Fibroblast of peridontal ligament (primary cell): ENCODE data around the gene MRPL33.
"Not testable (repeated sequence)": the region's sequence is repeated elsewhere in the genome, so short reads cannot be mapped to it uniquely, and the experiment has no call there.

Source experiments
- DNase-seq: peaks from one replicate; pipeline ENCODE4 v3.0.0-alpha.2; 2010; ENCODE audit errors: extremely low read depth

The MRPL33 gene

DNA sequence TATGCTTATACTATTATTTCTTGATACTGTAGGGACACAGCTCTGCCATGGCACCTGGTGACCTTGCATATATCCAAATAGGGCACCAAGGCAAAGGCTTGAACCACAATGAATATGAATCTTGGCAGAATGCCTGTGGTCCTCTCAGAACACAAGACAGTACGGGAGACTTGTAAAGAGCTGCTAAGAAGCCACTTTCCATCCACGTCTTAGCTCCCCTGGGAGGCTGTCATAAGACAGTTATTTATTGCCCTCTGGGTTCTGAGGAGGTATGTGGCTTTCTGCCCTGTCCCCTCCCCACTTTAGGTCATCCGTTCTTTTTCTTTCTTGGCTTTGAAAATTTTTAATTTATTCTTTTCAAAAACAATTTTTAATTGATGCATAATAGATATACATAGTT, 29.8 kb upstream of the MRPL33 start:
- no peak for DNase-seq

DNA sequence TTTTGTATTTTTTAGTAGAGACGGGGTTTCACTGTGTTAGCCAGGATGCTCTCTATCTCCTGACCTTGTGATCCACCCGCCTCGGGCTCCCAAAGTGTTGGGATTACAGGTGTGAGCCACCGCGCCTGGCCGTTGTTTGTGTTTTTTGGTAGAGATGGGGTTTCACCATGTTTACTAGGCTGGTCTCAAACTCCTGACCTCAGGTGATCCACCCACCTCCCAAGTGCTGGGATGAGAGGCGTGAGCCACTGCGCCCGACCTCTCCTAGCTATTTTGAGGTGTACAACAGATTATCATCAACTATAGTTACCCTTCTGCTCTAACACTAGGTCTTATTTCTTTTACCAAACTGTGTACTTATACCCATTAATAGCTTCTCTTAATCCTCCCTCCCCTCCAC, 28.9 kb upstream of the MRPL33 start:
- no peak for DNase-seq

DNA sequence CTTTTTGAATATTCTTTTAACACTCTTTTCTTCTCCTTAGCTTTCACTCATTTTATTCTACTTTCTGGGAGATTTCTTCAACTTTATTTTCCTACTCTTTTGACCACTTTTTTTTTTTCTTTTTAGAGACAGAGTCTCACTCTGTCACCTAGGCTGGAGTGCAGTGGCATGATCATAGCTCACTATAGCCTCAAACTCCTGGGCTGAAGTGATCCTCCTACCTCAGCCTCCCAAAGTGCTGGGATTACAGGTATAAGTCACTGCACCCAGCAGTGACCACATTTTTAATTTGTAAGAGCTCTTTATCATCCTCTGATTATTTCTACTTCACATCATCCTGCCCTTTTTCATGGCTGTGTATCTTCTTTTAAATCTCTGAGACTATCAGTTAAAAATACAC, 26.0 kb upstream of the MRPL33 start:
- DNase-seq, result not testable (repeated sequence)

DNA sequence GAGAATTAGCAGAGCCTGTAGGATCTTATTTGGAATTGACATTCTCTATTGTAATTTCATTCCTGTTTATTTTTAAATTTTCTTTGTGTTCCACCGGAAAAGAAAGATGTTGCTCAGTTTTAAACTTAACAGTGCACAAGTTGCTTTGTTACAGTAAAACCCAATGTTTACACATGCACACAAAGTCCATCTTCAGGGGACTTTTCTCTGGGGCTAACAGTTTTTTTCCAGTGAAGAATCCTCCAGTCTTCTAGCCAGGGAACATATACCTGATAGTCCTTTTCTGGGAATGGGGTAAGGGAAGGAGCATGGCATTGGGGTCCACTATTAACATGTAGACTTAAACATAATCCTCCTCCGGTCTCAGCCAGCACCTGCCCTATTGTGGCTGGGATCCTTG, 25.2 kb upstream of the MRPL33 start:
- DNase-seq, result no peak

DNA sequence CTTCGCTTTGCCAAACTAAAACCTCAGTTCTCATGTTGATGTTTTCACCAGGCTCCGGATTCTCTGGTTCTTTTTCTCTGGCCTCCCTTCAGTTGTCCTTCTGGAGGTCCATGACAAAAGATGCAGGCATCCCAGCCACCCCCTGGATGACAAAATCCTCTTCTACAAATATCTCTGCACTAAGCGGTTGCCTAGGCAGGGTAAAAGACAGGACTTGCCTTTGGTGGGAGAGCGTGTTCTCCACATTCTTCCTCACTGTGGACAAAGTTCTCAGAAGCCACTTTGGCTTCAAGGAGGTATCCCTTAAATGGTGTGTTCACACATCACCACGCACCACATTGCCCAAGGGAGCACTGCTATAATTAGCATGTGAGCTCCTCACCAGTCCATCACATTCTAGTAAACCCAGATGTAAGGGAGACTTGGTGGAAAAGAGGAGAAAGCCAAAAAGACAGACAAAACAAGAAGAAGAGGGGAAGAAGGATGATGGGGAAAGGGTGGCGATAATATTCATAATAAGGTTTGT, 23.6 kb upstream of the MRPL33 start:
- DNase-seq, result no peak

DNA sequence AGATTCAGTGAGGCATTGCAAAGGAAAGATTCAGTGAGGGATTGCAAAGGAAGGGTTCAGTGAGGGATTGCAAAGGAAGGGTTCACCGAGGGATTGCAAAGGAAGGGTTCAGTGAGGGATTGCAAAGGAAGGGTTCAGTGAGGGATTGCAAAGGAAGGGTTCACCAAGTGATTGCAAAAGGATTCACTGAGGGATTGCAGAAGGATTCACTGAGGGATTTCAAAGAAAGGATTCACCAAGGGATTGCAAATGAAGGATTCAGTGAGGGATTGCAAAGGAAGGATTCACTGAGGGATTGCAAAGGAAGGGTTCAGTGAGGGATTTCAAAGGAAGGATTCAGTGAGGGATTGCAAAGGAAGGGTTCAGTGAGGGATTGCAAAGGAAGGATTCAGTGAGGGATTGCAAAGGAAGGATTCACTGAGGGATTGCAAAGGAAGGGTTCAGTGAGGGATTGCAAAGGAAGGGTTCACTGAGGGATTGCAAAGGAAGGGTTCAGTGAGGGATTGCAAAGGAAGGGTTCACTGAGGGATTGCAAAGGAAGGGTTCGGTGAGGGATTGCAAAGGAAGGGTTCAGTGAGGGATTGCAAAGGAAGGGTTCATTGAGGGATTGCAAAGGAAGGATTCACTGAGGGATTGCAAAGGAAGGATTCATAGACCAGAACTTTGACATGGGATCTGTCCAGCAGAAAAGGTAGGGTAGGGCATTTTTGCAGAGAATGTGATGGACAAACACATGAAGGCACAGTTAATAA, 22.5 kb upstream of the MRPL33 start:
- DNase-seq, result not testable (repeated sequence)

DNA sequence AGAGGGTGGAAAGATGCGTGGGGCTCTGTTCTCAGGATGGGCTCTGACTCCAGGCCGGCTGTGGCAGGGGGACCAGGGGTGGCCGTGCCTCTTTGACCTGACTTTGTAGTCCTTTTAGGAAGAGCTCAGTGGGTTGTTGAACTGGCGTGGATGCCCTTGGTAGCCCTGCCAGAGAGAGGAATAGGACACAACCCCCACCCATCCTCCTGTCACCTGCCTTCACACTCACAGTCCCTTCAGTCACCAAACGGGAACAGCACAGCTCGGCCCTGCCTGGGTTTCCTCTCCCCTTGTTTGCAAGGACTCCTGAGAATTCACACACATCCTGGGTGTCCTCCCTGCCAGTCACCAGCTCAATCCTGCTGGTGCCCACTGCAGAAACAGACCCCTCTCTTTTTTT, 20.1 kb upstream of the MRPL33 start:
- DNase-seq, result no peak

DNA sequence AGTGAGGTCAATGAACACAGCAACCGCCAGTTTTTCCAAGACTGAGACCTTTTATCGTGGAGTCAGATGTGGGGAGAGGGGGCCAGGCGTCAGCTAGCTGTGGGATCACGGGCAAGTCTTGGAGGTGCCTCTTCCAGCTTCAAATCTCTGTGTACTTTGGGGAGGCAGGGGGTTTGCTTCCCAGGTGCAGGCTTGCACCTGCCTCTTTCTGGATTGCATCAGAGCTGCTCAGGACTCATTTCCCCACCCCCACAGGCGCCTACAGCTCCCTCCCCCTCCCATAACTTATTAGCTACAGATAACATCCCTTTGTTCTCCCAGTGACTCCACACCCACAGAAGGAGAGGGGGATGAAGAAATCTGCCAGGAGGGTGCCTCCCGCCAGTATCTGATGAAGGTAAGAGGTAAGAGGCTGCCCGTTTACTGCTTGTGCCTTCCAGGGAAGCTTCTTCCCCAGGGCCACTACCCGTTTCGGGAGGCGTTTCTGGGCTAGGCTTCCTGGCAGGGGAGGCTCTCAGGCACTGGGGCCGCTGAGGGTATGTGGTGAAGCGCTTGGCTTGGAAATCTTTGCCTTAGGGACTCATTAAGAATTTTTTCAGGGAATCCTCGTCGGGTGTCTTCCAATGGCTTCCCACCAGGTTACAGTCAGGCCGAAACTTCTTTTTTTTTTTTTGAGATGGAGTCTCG, 18.8 kb upstream of the MRPL33 start:
- DNase-seq, result no peak

DNA sequence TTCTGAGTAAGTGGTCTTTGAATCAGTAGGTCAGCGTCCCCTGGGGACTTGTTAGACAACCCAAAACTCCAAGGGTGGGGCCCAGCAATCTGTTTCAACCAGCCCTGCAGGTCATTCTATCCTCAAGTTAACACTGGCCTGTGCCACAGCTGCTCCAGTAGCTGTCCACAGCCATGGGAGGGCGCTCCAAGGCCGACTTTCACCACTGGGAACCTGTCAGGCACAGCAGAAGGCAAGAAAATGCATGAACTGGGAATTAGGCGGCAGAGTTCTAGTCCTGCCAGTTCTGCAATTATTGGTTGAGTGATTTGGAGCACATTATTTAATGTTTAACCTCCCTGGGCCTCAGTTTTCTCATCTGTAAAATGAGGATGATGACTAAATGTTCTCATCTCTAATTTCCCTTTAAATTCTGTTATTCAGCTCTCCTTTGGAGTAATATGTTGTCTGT, 17.4 kb upstream of the MRPL33 start:
- DNase-seq, result peak; percentile 83

DNA sequence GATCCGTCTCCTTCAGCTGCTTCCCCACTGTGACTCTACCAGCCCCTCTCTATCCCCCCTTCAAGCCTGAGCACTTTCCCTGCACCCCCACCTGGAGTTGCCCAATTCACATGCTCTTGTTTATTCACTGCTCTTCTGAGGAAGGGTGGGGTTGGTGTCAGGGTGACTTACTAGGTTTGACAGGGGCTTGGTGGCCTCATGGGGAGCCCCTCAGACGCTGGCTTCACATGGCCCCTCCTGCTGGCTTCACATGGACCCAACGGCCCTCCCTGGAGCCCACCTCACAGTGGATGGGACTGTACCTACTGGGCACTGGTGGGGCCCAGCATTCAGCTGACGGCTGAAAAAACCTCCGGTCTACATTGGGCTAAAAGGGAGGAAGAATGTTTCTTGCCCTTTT, 16.7 kb upstream of the MRPL33 start:
- DNase-seq, result no peak

DNA sequence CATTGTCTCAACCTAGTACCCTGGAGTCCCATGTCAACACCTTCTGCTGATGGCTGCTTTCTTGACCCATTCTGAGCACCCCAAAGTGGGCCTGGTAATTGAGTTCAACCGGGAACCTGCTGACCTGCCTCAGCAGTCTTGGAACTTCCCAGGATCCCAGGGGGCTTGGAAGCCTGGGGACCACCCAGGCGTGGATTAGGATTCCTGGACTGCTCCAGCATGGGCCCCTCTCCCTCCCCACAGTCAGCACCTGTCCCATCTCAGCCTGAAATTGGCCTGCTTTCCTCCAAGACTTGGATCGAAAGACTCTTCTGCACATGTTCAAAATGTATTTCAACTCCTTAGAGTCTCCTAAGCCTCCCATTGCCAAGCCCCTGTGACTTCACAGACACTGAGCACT, 15.4 kb upstream of the MRPL33 start:
- no peak for DNase-seq

DNA sequence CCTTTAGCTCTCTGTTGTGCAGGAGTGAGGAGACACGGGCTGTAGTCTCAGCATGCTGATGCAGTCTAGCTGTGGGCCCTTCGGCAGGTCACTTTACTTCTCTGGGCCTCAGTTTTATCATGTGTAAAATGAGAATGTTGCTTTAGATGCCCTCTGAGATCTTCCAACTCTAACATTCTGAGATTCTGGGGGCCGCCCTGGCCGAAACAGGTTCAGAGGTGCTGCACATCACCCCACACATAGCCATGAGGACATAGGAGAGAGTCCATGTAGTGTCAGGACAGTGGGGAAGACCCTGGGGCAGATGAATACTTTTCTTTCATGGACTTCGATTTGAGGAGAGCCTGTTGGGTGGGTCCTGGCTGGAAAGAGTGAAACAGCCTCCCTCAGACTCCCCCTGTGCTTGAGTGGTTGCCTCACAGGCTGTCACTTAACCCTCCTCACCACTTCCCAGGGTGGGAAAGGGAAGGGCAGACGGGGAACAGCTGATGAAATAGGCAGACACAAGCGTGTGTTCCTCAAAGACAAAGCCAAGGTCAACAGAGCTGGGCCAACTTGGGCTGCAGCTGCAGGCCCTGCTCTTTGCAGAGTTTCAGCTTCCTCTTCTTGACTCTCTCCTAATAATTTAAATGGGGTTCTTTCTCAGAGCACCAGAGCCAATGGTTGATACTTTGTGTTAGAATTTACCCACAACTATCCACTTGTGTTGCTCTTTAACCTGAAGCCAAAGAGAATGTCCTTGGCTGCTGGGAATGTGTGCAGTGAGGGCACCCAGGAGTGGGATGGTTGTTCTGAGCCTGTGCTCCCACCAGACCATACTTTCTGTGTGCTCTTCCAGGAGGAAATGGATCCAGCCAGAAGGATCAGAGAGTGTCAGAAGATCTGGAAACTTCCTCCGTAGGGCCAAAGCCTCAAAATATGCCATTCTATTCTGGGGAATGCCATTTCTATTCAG, 14.7 kb upstream of the MRPL33 start:
- DNase-seq, result peak; percentile 49

DNA sequence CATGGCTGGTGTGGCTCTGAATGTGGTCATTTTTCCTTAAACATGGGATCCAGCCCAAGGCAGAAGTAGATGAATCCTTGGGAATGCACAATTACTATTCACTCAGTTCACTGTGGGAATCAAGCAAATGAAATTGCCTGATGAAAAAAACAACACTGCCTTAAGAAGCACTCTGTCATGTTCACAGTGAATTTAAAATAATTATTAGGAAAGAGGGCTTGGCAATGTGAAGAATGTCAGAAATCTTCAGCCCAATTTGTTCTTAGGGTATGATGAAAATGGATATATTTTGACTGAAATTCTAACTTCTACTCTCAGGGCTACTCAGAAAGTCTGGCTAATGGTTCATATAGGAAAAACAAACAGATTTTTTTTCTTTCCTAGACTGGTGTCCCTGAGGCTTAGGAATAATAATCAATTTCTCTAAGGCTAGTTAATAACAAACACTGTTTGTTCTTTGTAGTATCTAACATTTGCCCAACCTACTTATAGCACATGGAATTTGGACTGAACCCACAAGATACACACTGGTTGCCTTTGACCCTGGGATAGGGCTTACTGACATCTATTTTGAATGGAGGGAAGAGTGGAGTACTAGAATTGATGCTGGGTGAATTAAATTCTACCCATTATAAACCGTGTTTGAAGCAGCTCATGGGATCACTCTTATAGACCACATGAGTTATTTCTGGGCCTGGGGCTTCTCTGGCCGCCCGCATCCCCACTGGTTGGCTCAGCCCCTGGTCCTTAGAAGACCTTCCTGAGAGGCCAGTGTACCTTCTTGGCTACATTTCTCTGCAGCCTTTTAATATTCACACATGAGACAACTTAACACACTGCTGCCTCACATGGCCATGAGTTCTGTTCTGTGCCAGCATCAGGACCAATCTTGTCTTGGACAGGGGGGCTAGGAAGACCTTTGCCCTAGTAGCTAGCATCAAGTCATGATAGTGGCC, 8.3 kb upstream of the MRPL33 start:
- DNase-seq, result peak; percentile 57

DNA sequence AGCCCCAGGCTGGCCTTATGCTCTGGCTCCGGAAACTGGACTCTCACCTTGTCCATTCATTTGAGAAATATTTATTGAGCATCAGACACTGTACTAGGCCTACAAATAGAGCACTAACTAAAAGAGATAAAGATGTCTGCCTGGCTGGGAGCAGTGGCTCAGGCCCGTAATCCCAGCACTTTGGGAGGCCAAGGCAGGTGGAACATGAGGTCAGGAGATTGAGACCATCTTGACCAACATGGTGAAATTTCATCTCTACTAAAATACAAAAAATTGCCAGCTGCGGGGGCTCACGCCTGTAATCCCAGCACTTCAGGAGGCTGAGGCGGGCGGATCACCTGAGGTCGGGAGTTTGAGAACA, 7.6 kb upstream of the MRPL33 start:
- DNase-seq, result no peak

DNA sequence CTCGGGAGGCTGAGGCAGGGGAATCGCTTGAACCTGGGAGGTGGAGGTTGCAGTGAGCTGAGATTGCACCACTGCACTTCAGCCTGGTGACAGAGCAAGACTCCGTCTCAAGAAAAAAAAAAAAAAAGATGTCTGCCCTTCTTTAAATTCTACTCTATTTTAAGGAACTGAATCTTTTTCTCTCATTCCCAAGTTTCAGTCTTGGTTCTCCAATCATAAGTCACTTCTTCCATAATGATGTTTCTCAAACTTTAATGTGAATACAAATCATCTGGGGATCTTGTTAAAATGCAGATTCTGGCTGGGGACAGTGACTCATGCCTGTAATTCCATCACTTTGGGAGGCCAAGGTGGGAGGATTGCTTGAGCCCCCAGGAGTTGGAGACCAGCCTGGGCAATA, 7.0 kb upstream of the MRPL33 start:
- DNase-seq, result not testable (repeated sequence)

DNA sequence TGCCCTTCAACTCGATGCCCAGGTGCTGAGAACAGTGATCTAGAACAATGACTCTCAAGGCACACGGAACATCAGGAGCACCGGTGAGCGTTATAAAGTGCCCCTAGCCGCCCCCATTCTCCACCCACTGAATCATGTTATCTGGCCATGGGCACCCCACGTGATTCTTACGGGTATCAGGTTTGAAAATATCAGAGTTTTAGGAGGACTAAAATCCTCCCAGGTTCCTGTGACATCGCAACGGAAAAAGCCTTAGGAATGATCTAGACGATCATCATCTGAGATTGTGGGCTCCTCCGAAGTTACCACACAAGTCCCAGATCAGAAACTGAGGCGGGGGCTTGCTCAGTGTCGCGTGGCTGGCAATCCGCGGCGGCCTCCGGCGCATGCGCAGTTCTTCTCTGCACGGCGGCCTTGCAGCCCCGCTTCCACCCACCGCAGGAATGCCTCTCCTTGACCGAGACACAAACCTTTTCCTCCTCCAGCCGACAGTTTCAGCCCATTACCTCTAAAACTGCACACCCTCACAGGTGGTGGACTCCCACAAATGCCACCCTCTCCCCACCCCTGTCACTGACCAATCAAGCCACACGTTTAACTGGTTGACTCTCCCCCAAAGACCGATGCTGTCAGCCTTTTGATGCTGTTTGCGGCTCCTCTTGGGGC, 5.8 kb upstream of the MRPL33 start:
- peak; percentile 24 for DNase-seq

DNA sequence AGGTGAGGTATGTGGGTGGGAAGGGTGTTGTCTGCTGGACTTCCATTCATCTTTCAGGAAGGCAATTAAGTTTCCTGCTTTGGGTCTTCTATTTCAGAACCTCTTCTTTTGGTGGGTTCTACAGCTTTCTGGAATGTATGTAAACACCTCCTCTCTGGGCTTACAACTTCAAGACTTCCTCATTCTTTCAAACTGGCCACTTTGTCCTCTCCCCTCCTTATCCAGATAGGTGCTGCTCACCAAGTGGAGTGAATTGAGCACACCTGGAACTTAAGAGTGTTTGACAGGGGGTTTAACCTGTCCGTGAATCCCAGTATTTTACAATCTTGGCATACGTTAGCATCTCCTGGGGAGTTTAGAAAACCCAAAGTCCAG, 5.2 kb upstream of the MRPL33 start:
- DNase-seq, result no peak

DNA sequence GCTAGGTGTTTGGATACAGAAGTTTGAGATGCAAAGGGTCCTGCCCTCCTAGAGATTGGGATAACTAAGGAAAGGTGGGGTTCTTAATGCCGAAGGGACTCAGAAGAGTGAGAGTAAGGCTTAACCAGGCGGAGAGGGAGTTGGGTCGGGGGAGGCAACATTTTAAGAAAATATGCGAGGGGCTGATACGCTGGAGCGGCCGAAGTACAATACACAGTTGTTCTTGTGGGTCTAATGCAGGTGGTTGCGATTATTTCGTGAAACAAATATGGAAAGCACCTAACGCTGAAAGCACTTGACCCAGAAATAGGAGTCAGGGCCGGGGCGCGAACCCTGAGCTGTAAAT, 344 bp upstream of the MRPL33 start:
- DNase-seq, result no peak

DNA sequence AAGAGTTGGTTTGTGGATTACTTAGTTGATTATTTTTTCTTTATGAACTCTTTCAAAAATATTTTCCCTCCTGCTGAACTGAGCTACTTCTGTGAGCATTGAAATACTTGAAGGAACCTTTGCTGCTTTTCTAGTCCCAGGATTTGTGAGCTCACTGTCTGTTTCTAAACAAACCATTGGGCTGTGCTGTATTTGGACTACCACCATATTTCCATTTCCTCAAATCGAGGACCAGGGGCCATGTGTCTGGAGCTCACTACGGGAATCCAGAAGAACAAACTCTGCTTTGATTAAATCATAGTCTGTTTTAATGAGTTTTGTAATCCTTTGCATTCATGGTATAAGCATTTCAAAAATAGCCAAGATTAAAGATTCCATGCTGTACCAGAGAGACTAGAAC, 1.3 kb downstream of the MRPL33 start:
- no peak for DNase-seq

DNA sequence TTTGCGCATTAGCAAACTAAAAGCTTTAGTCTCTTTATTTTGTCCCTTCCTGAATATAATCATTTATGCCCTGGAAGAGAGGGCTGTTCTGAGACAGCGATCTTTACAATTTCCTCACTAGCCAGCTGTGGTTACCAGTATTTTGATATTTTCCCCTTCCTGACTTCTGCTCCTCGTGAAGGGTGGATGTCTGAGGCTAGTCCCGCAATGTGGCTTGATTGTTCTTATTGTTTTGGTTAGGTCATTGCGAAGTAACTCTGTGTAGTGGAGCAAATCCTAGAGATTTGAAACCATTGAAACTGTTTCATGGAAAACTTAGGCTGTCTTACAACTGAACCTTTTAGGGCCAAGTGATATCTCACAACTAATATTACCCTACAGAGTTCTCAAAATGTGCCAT, 2.4 kb downstream of the MRPL33 start:
- no peak for DNase-seq

DNA sequence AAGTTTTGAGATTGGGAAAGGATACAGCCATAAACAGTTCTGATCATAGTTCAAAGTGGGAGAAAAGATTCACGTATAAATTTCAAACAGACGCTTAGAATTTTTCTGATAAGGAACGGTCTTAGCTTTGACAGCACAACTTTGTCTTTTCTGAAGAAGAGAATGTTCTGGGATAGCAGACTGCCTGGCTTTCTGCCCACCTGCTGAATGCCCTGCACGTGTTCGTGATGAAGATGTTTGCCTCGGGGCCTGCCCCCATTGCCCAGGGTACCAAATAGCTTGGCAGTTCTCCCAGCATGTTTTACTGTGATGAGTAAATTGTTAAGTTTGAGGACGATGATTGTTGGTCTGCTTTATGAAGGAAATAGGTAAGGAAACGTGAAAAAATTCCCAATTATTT, 4.6 kb downstream of the MRPL33 start:
- no peak for DNase-seq
